Measurements from ENCODE around the gene ABL2. TPM values are rescaled to one million over a fixed set of nuclear protein-coding genes. Genes with fewer than 3 reads are reported as not detected.
"Not testable (repeated sequence)": the region's sequence is repeated elsewhere in the genome, so short reads cannot be mapped to it uniquely, and the experiment has no call there.

Gene ABL2
- total RNA-seq, 1 donor from 2014 or later = 22.9 TPM

DNA sequence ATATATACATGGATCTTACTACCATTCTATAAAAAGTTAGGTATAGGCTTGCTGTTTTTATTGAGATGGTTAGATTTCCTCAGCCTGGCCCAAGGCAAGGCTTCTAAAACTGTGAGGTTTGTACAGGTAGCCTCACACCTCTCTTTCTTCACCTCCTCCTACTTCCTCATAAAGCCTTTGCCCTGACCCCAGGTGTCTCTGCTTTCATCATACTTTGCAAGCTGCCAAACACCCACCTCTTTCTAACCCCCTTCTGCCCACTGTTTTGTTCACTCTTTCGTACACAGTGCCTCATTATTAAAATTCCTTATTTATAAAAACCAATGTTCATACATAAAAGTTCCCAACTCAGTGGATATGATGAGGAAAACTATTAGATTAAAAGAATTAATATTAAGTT lies 32.7 kb upstream of the ABL2 start:
- Mint-ChIP-seq H3K36me3 (ENCODE audit: low read depth) (no peaks in the 10 kb centered on the region), H3K4me3 (no peak overlapping the region), H3K9me3 (no peaks in the 10 kb centered on the region), H3K27me3 (ENCODE audit: low read depth) (no peaks in the 10 kb centered on the region), H3K4me1 (no peaks in the 10 kb centered on the region), H3K27ac (ENCODE audit: unreplicated experiment) (no peak overlapping the region)
- no peak for DNase-seq (ENCODE audit: low read depth, low spot score)
- TF ChIP-seq, protein P1, sequence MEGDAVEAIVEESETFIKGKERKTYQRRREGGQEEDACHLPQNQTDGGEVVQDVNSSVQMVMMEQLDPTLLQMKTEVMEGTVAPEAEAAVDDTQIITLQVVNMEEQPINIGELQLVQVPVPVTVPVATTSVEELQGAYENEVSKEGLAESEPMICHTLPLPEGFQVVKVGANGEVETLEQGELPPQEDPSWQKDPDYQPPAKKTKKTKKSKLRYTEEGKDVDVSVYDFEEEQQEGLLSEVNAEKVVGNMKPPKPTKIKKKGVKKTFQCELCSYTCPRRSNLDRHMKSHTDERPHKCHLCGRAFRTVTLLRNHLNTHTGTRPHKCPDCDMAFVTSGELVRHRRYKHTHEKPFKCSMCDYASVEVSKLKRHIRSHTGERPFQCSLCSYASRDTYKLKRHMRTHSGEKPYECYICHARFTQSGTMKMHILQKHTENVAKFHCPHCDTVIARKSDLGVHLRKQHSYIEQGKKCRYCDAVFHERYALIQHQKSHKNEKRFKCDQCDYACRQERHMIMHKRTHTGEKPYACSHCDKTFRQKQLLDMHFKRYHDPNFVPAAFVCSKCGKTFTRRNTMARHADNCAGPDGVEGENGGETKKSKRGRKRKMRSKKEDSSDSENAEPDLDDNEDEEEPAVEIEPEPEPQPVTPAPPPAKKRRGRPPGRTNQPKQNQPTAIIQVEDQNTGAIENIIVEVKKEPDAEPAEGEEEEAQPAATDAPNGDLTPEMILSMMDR (conservative IDR thresholded peaks at IDR 0.05) = no peak

DNA sequence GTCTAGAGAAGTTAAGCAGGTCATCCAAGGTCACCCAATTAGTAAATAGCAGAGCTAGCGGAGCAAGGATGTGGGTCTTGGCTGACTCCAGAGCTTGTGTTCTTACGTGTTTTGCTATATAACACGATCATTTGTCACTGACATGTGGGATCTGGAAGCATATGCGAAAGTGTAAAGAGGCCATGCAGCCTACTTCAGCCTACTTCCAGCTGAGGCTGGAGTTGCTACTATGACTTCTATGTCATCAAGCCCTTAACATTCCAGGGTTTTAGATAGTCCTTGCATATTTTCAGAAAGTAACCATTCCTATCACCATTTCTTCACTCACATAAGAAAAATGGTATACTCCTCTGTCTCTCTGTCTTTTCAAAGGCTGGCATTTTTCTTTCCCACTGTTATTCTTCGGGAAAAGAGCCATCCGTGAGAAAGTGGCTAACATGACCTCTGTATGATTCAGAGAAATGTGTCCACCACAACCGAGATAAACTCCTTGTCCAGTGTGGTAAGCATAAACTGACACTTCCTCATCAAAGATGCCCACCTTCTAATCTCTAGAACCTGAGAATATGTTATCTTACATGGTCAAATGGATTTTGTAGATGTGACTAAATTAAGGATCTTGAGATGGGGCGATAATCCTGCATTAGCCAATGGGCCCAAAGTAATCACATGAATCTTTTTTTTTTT lies 24.0 kb upstream of the ABL2 start:
- no peak for DNase-seq (ENCODE audit: low read depth, low spot score)
- Mint-ChIP-seq H3K4me3 (no peak overlapping the region), H3K4me1 (no peaks in the 10 kb centered on the region), H3K9me3 (no peaks in the 10 kb centered on the region), H3K27ac (ENCODE audit: unreplicated experiment) (no peak overlapping the region), H3K27me3 (ENCODE audit: low read depth) (no peaks in the 10 kb centered on the region), H3K36me3 (ENCODE audit: low read depth) (no peaks in the 10 kb centered on the region)
- TF ChIP-seq, protein P1 (conservative IDR thresholded peaks at IDR 0.05) = no peak

DNA sequence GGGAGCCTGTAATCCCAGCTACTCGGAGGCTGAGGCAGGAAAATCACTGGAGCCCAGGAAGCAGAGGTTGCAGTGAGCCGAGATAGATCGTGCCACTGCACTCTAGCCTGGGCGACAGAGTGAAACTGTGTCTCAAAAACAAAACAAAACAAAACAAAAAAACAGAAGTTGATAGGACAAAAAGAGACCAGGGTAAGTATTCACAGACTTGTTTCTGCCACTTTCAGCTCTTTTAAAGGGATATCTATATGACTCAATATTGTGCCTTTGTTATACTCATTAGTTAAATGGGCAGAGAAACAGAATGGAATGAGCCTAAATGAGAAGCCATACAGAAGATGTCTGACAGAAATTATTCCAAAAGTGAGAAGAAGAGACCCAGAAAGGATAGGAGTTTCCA lies 23.1 kb upstream of the ABL2 start:
- H3K36me3 Mint-ChIP-seq (ENCODE audit: low read depth) = no peaks in the 10 kb centered on the region
- H3K4me3 Mint-ChIP-seq = no peak overlapping the region
- no peaks in the 10 kb centered on the region for H3K27me3 Mint-ChIP-seq (ENCODE audit: low read depth)
- no peak for DNase-seq (ENCODE audit: low read depth, low spot score)
- TF ChIP-seq, protein P1 (conservative IDR thresholded peaks at IDR 0.05) = no peak
- no peaks in the 10 kb centered on the region for H3K9me3 Mint-ChIP-seq
- no peak overlapping the region for H3K27ac Mint-ChIP-seq (ENCODE audit: unreplicated experiment)
- H3K4me1 Mint-ChIP-seq = no peaks in the 10 kb centered on the region

DNA sequence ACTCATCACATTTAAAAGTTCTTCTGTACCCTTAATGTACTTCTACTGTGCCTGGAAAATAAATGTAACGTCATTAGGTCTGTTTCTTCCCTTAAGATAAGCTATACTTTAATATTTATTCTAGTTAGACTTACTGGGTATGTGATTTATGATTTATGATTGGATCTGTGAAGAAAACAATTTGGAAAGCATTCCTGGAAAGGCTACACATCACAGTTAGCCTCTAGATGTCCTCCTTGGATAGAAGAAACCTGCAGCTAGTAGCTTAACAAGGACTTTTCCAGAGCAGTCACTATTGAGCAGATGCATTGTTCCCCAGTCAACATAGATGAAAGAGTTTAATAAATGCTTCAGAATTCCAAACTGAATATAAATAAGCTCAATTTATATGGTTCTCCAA lies 22.2 kb upstream of the ABL2 start:
- H3K4me1 Mint-ChIP-seq = no peaks in the 10 kb centered on the region
- no peaks in the 10 kb centered on the region for H3K9me3 Mint-ChIP-seq
- TF ChIP-seq, protein P1 (conservative IDR thresholded peaks at IDR 0.05) = peak; percentile 57
- no peaks in the 10 kb centered on the region for H3K27me3 Mint-ChIP-seq (ENCODE audit: low read depth)
- H3K36me3 Mint-ChIP-seq (ENCODE audit: low read depth) = no peaks in the 10 kb centered on the region
- H3K4me3 Mint-ChIP-seq = no peak overlapping the region
- H3K27ac Mint-ChIP-seq (ENCODE audit: unreplicated experiment) = no peak overlapping the region
- no peak for DNase-seq (ENCODE audit: low read depth, low spot score)

DNA sequence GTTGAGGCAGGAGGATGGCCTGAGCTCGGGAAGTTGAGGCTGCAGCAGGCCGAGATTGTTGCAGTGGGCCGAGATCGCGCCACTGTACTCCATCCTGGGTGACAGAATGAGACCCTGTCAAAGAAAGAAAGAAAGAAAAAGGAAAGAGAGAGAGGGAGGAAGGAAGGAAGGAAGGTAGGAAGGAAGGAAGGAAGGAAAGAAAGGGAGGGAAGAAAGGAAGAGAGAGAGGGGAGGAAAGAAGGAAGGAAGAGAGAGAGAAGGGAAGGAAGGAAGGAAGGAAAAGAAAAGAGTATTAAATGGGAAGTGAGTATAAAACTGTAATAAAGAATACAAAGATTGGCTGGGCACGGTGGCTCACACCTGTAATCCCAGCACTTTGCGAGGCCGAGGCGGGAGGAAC lies 18.4 kb upstream of the ABL2 start:
- Mint-ChIP-seq H3K27ac (ENCODE audit: unreplicated experiment) (no peak overlapping the region), H3K36me3 (ENCODE audit: low read depth) (no peaks in the 10 kb centered on the region), H3K27me3 (ENCODE audit: low read depth) (no peaks in the 10 kb centered on the region), H3K4me1 (no peaks in the 10 kb centered on the region), H3K9me3 (no peaks in the 10 kb centered on the region), H3K4me3 (no peak overlapping the region)
- DNase-seq (ENCODE audit: low read depth, low spot score) = no peak
- TF ChIP-seq, protein P1 (conservative IDR thresholded peaks at IDR 0.05) = no peak

DNA sequence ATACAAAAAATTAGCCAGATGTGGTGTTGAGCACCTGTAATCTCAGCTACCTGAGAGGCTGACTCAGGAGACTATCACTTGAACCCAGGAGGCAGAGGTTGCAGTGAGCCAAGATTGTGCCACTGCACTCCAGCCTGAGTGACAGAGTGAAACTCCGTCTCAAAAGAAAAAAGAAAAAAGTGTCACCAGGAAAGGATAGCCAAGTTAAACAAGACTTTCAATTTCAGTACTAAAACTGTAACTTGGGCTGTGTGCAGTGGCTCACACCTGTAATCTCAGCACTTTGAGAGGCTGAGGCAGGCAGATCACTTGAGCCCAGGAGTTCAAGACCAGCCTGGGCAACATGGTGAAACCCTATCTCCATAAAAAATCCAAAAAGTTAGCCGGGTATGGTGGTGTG lies 15.9 kb upstream of the ABL2 start:
- H3K27me3 Mint-ChIP-seq (ENCODE audit: low read depth); DNase-seq (ENCODE audit: low read depth, low spot score); H3K27ac Mint-ChIP-seq (ENCODE audit: unreplicated experiment); H3K4me3 Mint-ChIP-seq; H3K9me3 Mint-ChIP-seq; H3K36me3 Mint-ChIP-seq (ENCODE audit: low read depth): not testable (repeated sequence)
- peaks cover 13% of the 10 kb centered on the region for H3K4me1 Mint-ChIP-seq
